GM23248 (cell line): Measurements from ENCODE around the gene DIS3L.

ENCODE experiments used
- EZH2 ChIP-seq: fragments of 200-600 bp; sonication (generic); IDR thresholded peaks from 2 replicates; pipeline ENCODE4 v1.6.1; 2018; ENCODE audit warnings: antibody characterized with exemption, mild to moderate bottlenecking; ENCODE audit not compliant: insufficient read depth, poor library complexity, severe bottlenecking
- EZH2phosphoT487 ChIP-seq: fragments of 200-600 bp; sonication (generic); IDR thresholded peaks from 2 replicates; pipeline ENCODE4 v1.6.1; 2018; ENCODE audit warnings: antibody characterized with exemption, moderate library complexity, mild to moderate bottlenecking, low read depth; ENCODE audit not compliant: insufficient read depth

DNA sequence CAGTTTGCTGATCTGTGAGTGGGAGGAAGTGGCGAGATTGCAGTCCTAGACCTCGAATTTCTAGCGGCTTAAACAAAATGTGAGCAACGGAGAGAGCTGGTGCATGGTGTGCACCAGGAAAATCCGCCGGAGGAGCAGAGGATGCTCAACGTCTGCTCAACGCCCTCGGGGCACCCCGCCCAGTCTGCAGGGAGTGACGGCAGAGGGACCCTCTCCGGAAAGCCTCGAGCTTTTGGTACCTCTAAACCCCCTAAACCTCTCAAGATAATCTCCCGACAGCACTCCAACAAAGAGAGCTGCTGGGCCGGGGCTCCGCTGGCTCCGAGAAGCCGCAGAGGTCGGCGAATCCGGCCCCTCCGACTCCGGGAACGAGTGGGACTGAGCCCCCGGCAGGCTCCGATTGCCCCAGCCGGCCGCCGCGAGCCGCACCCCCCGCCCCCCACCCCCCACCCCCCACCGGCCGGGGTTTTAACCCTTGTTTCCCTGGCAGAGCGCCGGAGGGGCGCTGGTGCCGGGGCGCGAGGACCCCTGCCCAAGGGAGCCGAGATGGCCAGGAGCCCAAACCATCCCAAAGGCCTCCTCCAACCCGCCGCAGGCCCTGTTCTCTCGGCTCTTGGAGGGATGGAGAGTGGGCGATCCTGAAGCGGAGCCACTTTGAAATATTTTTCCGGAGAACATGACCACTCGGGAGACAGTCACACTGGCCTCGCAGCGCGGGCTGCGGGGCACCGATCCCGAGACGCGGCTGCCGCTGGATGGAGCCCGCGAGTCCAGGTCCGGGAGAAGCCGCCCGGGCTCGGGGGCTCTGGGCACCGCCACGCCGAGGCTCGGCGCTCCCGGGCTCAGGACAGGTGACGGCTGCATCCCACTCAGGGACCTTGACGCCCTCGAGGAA is 41.3 kb upstream of the DIS3L start:
- TF ChIP-seq EZH2 (no peak), EZH2phosphoT487 (no peak)
